Uterine smooth muscle cell (primary cell): Measurements from ENCODE around the gene NXPH4. TPM values are rescaled to one million over a fixed set of nuclear protein-coding genes. Genes with fewer than 3 reads are reported as not detected.

Source experiments
- total RNA-seq: library from RNA; depleted of rRNA; stranded (reverse); fragments of >200 nt; gene quantifications from 2 replicates; pipeline ENCODE4 v1.2.3, GENCODE V29; 2014

The NXPH4 gene
- 1.7 and 4.0 TPM in 2 replicates for total RNA-seq

GRCh38 chr12:57216014-57216911 is at the start of gene NXPH4:
Gene NXPH4 (plus strand): TSS chr12:57216794. CDS start chr12:57216970, 176 bp downstream.

GRCh38 chr12:57229634-57230380 is 13.2 kb downstream of the NXPH4 start, which contains the start of gene SHMT2:
Gene SHMT2 (plus strand): TSS chr12:57229711. CDS start chr12:57229779, 68 bp downstream.

GRCh38 chr12:57250956-57251355 is 34.4 kb downstream of the NXPH4 start, which contains the start of gene STAC3:
Gene STAC3 (minus strand): TSS chr12:57251187. CDS start chr12:57249636, 1,551 bp downstream.

Other genes with a start within 250 kb of the NXPH4 start
- gene ZBTB39, start 210.2 kb upstream of the NXPH4 start, total RNA-seq, result 5.1 and 5.3 TPM in 2 replicates
- not detected in 2 replicates for gene TAC3, start 200.3 kb upstream of the NXPH4 start, total RNA-seq
- gene MYO1A, start 166.7 kb upstream of the NXPH4 start, total RNA-seq, result 0.12 TPM in 1 of 2 replicates, not detected in the other
- 12.7 and 22.1 TPM in 2 replicates for gene NEMP1, start 138.0 kb upstream of the NXPH4 start, total RNA-seq
- gene NAB2, start 127.7 kb upstream of the NXPH4 start, total RNA-seq, result 88.9 and 104 TPM in 2 replicates
- 55.6 and 61.0 TPM in 2 replicates for gene STAT6, start 105.4 kb upstream of the NXPH4 start, total RNA-seq
- 222 and 524 TPM in 2 replicates for gene LRP1, start 88.3 kb upstream of the NXPH4 start, total RNA-seq
- gene LRP1-AS, start 69.2 kb upstream of the NXPH4 start, total RNA-seq, result not detected in 2 replicates
- gene SHMT2, start 12.9 kb downstream of the NXPH4 start, total RNA-seq, result 368 and 374 TPM in 2 replicates
- gene STAC3, start 34.4 kb downstream of the NXPH4 start, total RNA-seq, result 0.22 and 0.50 TPM in 2 replicates
- gene R3HDM2, start 214.2 kb downstream of the NXPH4 start, total RNA-seq, result 12.4 and 13.6 TPM in 2 replicates
- not detected in 2 replicates for gene INHBC, start 218.0 kb downstream of the NXPH4 start, total RNA-seq
- gene INHBE, start 238.5 kb downstream of the NXPH4 start, total RNA-seq, result 2.1 and 17.0 TPM in 2 replicates
- 2.4 and 3.1 TPM in 2 replicates for gene GLI1, start 243.0 kb downstream of the NXPH4 start, total RNA-seq